Stomach (tissue), 9 donors: Measurements from ENCODE around the gene KRT85. TPM values are rescaled to one million over a fixed set of nuclear protein-coding genes. Genes with fewer than 3 reads are reported as not detected.

Source experiments
- DNase-seq, 2 donors: peaks; one replicate each; pipeline versions ENCODE4 v3.0.0 to v3.0.0-alpha.2; 2013 to 2019
- H3K27ac ChIP-seq, 5 donors: fragments of 200-600 bp in 4 of 5; sonication (generic) in 4 of 5; one replicate each; pipeline ENCODE4 v1.5.1; 2013 to 2019; ENCODE audit warnings: mild to moderate bottlenecking in 1 of 5, moderate library complexity in 1 of 5
- H3K27me3 ChIP-seq, 3 donors: fragments of 200-600 bp; sonication (generic); one replicate each; pipeline ENCODE4 v1.5.1; 2017 to 2019; ENCODE audit warnings: mixed run types in 1 of 3
- H3K36me3 ChIP-seq, 4 donors: fragments of 200-600 bp; sonication (generic); 1 replicate in 3 of 4; 2 replicates in 1 of 4; pipeline ENCODE4 v1.5.1; 2016 to 2019
- H3K4me1 ChIP-seq, 4 donors: fragments of 200-600 bp; sonication (generic); one replicate each; pipeline ENCODE4 v1.5.1; 2016 to 2019
- H3K4me3 ChIP-seq, 4 donors: fragments of 200-600 bp; sonication (generic) in 3 of 4; one replicate each; pipeline ENCODE4 v1.5.1; 2016 to 2019; ENCODE audit warnings: mild to moderate bottlenecking in 1 of 4
- H3K9me3 ChIP-seq, 4 donors: fragments of 200-600 bp; sonication (generic); one replicate each; pipeline ENCODE4 v1.5.1; 2016 to 2019
- EP300 ChIP-seq: sonication (generic); formaldehyde crosslinking; IDR thresholded peaks from one replicate; pipeline ENCODE4 v1.6.1; 2017; ENCODE audit warnings: antibody characterized with exemption
- POLR2A ChIP-seq, 4 donors: fragments of 450-650 bp; IDR thresholded peaks; one replicate each; pipeline ENCODE4 v1.6.1; 2016; ENCODE audit warnings: antibody characterized with exemption in 4 of 4, control low read depth in 2 of 4, mild to moderate bottlenecking in 1 of 4, moderate library complexity in 1 of 4
- POLR2AphosphoS5 ChIP-seq, 3 donors: sonication (generic); formaldehyde crosslinking; IDR thresholded peaks; one replicate each; pipeline ENCODE4 v1.6.1; 2016; ENCODE audit warnings: antibody characterized with exemption in 3 of 3
- WGBS, 5 donors: extraction: QIAGEN DNeasy Blood & Tissue Kit in 3 of 5; methylation state at CpG; one replicate each; pipeline versions ENCODE4 v1.1.5 to v1.1.7; 2013 to 2018; 5-methylcytosine and 5-hydroxymethylcytosine counted together
- intact Hi-C: fragments of 100-400 bp; cut with DNase I; formaldehyde crosslinking; loops from one replicate; pipeline ENCODE4 v1.15.1; 2023; ENCODE audit warnings: low total_unique reads
- polyA plus RNA-seq, 3 donors: library from polyadenylated mRNA; stranded (reverse); fragments of 200-250 nt; gene quantifications; one replicate each; pipeline ENCODE4 v1.2.3, GENCODE V29; 2013
- total RNA-seq, 5 donors: library from RNA; depleted of rRNA; stranded (reverse); fragments of >200 nt; gene quantifications; one replicate each; pipeline versions ENCODE4 v1.1.0 to v1.2.3, GENCODE V29; 2014 to 2016
- TF ChIP-seq, protein P1 (sequence below), 7 experiments: fragments of 450-650 bp in 4 of 7; fragments of 200-600 bp in 3 of 7; sonication (generic) in 3 of 7; IDR thresholded peaks; one replicate each; pipeline ENCODE4 v1.5.1; 2016 to 2019; ENCODE audit warnings: antibody characterized with exemption in 7 of 7, control low read depth in 2 of 7, mild to moderate bottlenecking in 1 of 7
- donor health status: healthy with polysubstance abuse.
- donor health status: Bipolar disorder and iron deficiency.
- donor health status: healthy.

KRT85 gene
- total and polyA plus RNA-seq, 8 donors: not detected

DNA sequence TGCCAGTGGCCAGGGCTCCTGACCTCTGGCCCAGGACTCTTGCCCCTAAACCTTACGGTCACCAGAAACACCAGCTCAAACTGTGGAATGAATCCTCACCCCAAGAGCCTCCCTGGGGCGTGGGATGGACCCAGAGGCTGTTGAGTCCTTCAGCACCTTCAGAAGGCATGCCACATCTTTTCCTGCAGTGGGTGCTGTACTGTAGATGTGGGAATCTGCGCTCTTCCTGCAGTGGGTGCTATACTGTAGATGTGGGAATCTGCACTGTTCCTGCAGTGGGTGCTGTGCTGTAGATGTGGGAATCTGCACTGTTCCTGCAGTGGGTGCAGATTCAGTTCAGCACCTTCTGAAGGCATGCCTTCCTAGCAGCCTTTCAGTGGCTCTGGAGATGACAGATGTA lies 37.7 kb upstream of the KRT85 start:
- Histone ChIP-seq H3K27ac (no peak overlapping the region), H3K36me3 (no peaks in the 10 kb centered on the region), H3K4me3 (no peak overlapping the region), H3K9me3 (no peaks in the 10 kb centered on the region), H3K4me1 (no peaks in the 10 kb centered on the region), H3K27me3 (peaks cover 0 to 7% (median 0%) of the 10 kb centered on the region in 3 donors)
- intact Hi-C loops: no loop called here
- TF ChIP-seq POLR2AphosphoS5 (IDR thresholded peaks at IDR 0.05) (no peak), EP300 (no peak), POLR2A (IDR thresholded peaks at IDR 0.05) (no peak)
- TF ChIP-seq, protein P1, sequence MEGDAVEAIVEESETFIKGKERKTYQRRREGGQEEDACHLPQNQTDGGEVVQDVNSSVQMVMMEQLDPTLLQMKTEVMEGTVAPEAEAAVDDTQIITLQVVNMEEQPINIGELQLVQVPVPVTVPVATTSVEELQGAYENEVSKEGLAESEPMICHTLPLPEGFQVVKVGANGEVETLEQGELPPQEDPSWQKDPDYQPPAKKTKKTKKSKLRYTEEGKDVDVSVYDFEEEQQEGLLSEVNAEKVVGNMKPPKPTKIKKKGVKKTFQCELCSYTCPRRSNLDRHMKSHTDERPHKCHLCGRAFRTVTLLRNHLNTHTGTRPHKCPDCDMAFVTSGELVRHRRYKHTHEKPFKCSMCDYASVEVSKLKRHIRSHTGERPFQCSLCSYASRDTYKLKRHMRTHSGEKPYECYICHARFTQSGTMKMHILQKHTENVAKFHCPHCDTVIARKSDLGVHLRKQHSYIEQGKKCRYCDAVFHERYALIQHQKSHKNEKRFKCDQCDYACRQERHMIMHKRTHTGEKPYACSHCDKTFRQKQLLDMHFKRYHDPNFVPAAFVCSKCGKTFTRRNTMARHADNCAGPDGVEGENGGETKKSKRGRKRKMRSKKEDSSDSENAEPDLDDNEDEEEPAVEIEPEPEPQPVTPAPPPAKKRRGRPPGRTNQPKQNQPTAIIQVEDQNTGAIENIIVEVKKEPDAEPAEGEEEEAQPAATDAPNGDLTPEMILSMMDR (IDR thresholded peaks at IDR 0.05): no peak
- WGBS, 5 donors: 82 to 100% (median 93%) methylated on average over 1 to 3 of the region's 3 CpGs
- DNase-seq: no peak

GRCh38 chr12:52403561-52403960 lies 36.3 kb upstream of the KRT85 start:
- DNase-seq: no peak
- 82 to 94% (median 92%) methylated on average over 9 of the region's 9 CpGs for WGBS, 5 donors

DNA sequence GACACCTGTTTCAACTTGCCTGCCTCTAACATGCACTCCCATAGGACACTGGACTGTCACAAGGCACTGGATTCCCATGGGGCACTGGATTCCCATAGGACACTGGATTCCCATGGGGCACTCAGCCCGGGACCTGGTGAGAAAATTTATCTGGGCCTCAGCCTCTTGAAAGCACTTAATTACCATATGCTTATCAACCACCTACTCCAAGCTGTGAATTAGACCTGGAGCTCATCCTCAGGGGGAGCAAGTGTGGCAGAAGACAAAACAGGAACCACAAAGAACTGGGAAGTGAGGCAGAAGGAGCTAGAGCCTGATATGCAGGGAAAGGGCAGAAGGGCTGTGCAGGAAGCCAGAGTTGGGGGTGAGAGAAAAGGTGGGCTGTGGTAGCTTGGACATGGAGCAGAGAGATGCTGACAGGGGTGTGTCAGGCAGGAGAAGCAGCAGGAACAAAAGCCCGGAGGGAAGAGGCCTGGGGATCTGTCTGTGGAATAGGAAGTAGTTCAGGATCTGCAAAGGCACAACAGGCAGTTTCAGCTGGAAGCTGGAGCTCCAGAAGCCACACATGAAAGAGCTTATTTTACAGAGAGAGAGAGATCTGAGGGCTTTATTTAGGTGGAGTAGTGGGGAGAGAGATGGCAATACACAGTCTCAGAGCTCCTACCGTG lies 35.7 kb upstream of the KRT85 start:
- H3K4me3 ChIP-seq: no peak overlapping the region
- peaks cover 0 to 12% (median 0%) of the 10 kb centered on the region in 3 donors for H3K27me3 ChIP-seq
- 64 to 72% (median 69%) methylated on average over 2 to 3 of the region's 3 CpGs for WGBS, 5 donors
- no peaks in the 10 kb centered on the region for H3K4me1 ChIP-seq
- no peak overlapping the region for H3K27ac ChIP-seq
- no peak for DNase-seq
- no peaks in the 10 kb centered on the region for H3K36me3 ChIP-seq
- H3K9me3 ChIP-seq: no peaks in the 10 kb centered on the region
- intact Hi-C loops: no loop called here
- no peak for TF ChIP-seq POLR2A (IDR thresholded peaks at IDR 0.05)
- TF ChIP-seq POLR2AphosphoS5 (IDR thresholded peaks at IDR 0.05): no peak
- no peak for TF ChIP-seq EP300
- TF ChIP-seq, protein P1 (IDR thresholded peaks at IDR 0.05): no peak

More at GRCh38 chr12:52403561-52403960, 36.3 kb upstream of the KRT85 start:
- Histone ChIP-seq H3K4me1 (no peaks in the 10 kb centered on the region), H3K36me3 (no peaks in the 10 kb centered on the region), H3K27me3 (peaks cover 0 to 12% (median 0%) of the 10 kb centered on the region in 3 donors), H3K9me3 (no peaks in the 10 kb centered on the region), H3K4me3 (no peak overlapping the region), H3K27ac (no peak overlapping the region)
- intact Hi-C loops: no loop called here
- TF ChIP-seq, protein P1 (IDR thresholded peaks at IDR 0.05): no peak
- TF ChIP-seq POLR2AphosphoS5 (IDR thresholded peaks at IDR 0.05) (no peak), POLR2A (IDR thresholded peaks at IDR 0.05) (no peak), EP300 (no peak)

- H3K9me3 ChIP-seq: no peaks in the 10 kb centered on the region
- H3K27ac ChIP-seq: no peak overlapping the region
- WGBS, 5 donors: 85 to 97% (median 92%) methylated on average over 2 of the region's 2 CpGs
- H3K4me1 ChIP-seq: no peaks in the 10 kb centered on the region
- intact Hi-C loops: no loop called here
- no peaks in the 10 kb centered on the region for H3K36me3 ChIP-seq
- no peak overlapping the region for H3K4me3 ChIP-seq
- no peak for DNase-seq
- no peak for TF ChIP-seq EP300
- no peak for TF ChIP-seq POLR2AphosphoS5 (IDR thresholded peaks at IDR 0.05)
- H3K27me3 ChIP-seq: peaks cover 0 to 12% (median 0%) of the 10 kb centered on the region in 3 donors
Observed at GRCh38 chr12:52402377-52402776, 35.1 kb upstream of the KRT85 start.

DNA sequence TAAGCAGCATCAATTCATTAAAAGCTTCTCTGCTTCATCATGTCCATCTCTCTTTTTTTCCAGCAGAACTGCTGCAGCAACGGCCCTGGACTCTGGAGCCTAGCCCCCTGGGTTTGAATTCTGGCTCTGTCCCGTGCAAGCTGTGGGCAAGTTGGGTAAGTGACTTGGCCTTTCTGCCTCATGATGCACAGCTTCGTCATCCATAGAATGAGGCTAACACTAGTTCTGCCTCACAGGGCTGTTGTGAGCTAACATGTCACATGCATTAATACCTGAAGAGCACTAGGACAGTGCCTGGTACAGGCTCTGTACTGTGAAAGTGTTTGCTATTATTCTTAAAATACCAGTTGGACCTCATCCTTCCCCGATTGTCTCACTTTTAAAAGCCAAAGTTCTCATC lies 34.6 kb upstream of the KRT85 start:
- DNase-seq: no peak
- Histone ChIP-seq H3K27ac (no peak overlapping the region), H3K4me3 (no peak overlapping the region), H3K36me3 (no peaks in the 10 kb centered on the region), H3K27me3 (peaks cover 0 to 12% (median 0%) of the 10 kb centered on the region in 3 donors), H3K9me3 (no peaks in the 10 kb centered on the region), H3K4me1 (no peaks in the 10 kb centered on the region)
- intact Hi-C loops: no loop called here
- 67 to 84% (median 80%) methylated on average over 4 of the region's 4 CpGs for WGBS, 5 donors
- no peak for TF ChIP-seq EP300
- TF ChIP-seq, protein P1 (IDR thresholded peaks at IDR 0.05): no peak
- TF ChIP-seq POLR2A (IDR thresholded peaks at IDR 0.05): no peak
- TF ChIP-seq POLR2AphosphoS5 (IDR thresholded peaks at IDR 0.05): no peak
